Measurements from ENCODE around the gene HLA-DOA. TPM values are rescaled to one million over a fixed set of nuclear protein-coding genes. Genes with fewer than 3 reads are reported as not detected.

HLA-DOA gene
- total RNA-seq, 1 donor from 2014 or later, result 2.0 TPM

DNA sequence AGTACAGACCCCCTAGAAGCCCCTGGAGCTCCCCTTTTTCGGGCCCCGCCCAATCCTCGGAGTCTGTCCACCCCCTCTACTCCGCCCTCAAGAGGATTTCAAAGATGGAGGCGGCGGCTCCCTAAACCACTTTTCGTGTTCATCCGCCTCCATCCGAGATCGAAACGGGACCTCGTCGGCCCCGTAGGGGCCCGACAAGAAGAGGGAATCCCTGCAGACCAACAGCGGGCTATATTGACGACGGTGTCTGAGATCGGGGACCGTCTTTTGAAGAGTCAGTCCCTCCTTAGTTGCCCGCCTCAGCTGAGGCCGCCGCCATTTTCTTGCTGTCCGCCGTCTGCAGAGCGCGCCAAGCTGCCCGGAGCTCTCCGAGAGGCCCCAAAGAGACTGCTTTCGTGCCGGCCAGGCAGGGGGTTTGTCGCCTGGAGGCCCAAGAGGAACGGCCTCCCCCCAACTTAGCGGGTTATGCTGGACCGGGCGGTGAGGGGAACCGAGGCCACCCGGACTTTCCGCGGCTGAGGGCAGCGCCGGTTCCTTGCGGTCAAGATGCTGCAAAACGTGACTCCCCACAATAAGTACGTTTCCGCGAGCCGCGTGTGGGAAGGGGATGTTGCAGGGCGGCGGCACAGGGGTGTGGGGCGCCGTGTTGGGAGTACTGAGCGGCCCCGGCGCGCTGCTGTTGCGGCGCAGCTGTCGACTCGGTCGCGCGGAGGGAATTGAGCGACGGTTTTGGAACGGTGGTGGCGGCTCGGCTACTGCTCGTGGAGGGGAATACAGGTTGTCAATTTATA is 36.8 kb downstream of the HLA-DOA start:
- H3K27me3 Mint-ChIP-seq (ENCODE audit: insufficient read depth), result peaks cover 4% of the 10 kb centered on the region
- no peak for DNase-seq (ENCODE audit: low spot score)
- H3K9me3 Mint-ChIP-seq, result no peaks in the 10 kb centered on the region
- peaks cover 73% of the 10 kb centered on the region for H3K36me3 Mint-ChIP-seq (ENCODE audit: low read depth)
- intact Hi-C loops (cut with micrococcal nuclease), result loop anchor here (1.0 to 10.0 kb wide), 6 partner anchors 78 to 1308 kb away; partner anchors contain the start of genes C6orf47, CSNK2B, GPANK1 and LY6G5B
- peak overlapping the region; percentile 96 for H3K4me3 Mint-ChIP-seq
- peak overlapping the region; percentile 98 for H3K27ac Mint-ChIP-seq
- H3K4me1 Mint-ChIP-seq (ENCODE audit: low read depth), result peaks cover 32% of the 10 kb centered on the region

DNA sequence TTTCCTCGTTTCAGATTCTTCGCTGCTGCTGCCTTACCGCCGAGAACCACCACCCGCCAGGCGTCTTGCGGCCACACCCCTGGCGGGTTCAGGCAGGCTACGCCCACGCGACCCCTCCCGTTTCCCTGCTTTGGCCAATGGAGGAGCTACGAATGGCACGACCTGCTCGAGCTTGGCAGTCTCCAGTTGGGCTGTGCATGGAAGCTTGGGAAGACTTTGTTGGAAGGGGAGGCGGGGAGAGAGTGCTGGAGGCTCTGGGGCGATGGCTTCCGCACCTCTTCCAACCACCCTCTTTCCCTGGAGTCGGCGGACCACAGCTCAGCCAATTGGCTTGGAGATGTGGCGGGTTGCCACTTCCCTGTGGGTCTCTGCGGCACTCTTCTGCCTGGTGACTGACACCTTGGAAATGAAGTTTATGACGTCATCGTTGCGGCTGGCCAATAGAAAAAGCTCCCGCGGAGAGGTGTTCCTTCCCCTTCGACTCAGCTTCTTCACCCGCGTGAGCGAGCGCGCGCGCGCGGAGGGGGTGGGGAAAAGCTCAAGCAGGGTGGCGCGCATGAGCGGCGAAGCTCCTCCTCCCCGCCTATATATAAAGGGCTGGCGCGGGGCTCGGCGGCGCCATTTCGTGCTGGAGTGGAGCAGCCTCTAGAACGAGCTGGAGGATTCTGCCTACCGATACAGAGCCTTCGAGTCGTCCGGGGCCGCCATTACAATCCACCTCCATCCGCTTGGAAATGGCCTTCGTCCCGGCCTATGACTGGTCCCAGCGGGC is 37.6 kb downstream of the HLA-DOA start:
- Mint-ChIP-seq H3K27ac (peak overlapping the region; percentile 98), H3K4me3 (peak overlapping the region; percentile 96), H3K27me3 (ENCODE audit: insufficient read depth) (peaks cover 4% of the 10 kb centered on the region), H3K36me3 (ENCODE audit: low read depth) (peaks cover 66% of the 10 kb centered on the region), H3K4me1 (ENCODE audit: low read depth) (peaks cover 32% of the 10 kb centered on the region), H3K9me3 (no peaks in the 10 kb centered on the region)
- DNase-seq (ENCODE audit: low spot score), result peak; percentile 99
- intact Hi-C loops (cut with micrococcal nuclease), result loop anchor here (1.0 to 10.0 kb wide), 9 partner anchors 77 to 1307 kb away; partner anchors contain the start of genes ATF6B, C6orf47, CSNK2B and GPANK1

DNA sequence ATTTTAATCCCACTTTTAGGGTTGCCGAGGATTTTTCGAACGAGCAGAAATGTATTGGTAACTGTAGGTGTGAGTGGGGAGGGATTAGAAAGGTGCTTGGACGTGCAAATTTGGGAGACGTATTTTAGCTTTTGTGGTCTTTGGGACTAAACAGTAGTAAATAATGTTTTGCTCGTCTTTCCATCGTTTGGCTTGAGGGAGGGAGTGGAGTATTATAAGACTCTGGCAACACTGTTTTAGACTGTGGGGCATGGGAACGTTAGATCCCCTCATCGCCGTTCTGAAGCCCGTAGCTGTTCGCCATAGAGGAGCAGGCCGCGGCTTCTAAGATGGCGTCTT is 38.2 kb downstream of the HLA-DOA start:
- H3K36me3 Mint-ChIP-seq (ENCODE audit: low read depth), result peaks cover 61% of the 10 kb centered on the region
- H3K4me1 Mint-ChIP-seq (ENCODE audit: low read depth), result peaks cover 31% of the 10 kb centered on the region
- no peak for DNase-seq (ENCODE audit: low spot score)
- intact Hi-C loops (cut with micrococcal nuclease), result loop anchor here (1.0 to 10.0 kb wide), 6 partner anchors 133 to 1306 kb away; partner anchors contain the start of genes ATF6B, C6orf47, CSNK2B and GPANK1
- H3K27ac Mint-ChIP-seq, result peak overlapping the region; percentile 98
- peak overlapping the region; percentile 96 for H3K4me3 Mint-ChIP-seq
- H3K9me3 Mint-ChIP-seq, result no peaks in the 10 kb centered on the region
- H3K27me3 Mint-ChIP-seq (ENCODE audit: insufficient read depth), result peaks cover 4% of the 10 kb centered on the region

DNA sequence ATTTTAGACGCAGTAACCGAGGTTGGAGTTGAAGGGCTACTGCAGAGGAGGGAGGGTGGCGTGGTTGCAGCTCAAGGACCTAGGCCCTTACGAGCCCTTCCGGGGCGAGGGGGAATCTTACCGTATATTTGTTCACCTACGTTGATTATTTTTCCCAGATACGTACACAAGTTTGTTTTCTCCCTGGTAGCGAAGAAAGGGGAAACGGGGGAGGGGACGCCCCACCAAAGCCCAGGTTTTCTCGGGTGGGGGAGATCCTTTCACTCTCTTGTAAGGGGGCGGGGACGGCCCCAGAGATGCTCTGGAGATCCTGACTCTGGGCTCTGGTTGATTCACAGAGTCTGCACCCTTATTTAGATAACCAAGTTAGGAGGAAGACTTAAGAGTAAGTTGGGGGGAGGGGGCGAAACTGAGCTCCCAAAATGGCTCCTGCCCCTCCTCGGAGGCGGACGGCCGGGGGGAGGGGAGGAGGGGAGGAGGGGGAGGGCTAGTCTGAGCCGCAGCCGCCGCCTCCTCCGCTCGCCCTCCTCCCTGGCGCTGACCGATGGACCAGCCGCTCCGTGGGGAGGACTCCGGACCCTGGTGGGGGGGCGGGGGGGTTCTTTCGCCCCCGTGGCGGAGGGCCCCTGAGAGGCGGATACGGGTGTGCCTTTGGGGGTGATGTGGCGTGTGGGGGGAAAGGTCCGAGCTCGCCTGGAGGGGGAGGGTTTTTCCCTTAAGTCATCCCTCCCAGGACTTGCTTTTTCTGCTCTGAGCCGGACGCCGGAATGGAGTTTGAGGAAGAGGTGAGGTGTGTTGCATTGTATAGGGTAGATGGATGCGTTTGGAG is 38.8 kb downstream of the HLA-DOA start:
- peaks cover 4% of the 10 kb centered on the region for H3K27me3 Mint-ChIP-seq (ENCODE audit: insufficient read depth)
- peaks cover 55% of the 10 kb centered on the region for H3K36me3 Mint-ChIP-seq (ENCODE audit: low read depth)
- intact Hi-C loops (cut with micrococcal nuclease), result loop anchor here (1.0 to 10.0 kb wide), 7 partner anchors 132 to 1306 kb away; partner anchors contain the start of genes ATF6B, C6orf47, CSNK2B and GPANK1
- H3K4me1 Mint-ChIP-seq (ENCODE audit: low read depth), result peaks cover 29% of the 10 kb centered on the region
- peak; percentile 72 for DNase-seq (ENCODE audit: low spot score)
- peak overlapping the region; percentile 96 for H3K4me3 Mint-ChIP-seq
- H3K9me3 Mint-ChIP-seq, result no peaks in the 10 kb centered on the region
- H3K27ac Mint-ChIP-seq, result peak overlapping the region; percentile 99

DNA sequence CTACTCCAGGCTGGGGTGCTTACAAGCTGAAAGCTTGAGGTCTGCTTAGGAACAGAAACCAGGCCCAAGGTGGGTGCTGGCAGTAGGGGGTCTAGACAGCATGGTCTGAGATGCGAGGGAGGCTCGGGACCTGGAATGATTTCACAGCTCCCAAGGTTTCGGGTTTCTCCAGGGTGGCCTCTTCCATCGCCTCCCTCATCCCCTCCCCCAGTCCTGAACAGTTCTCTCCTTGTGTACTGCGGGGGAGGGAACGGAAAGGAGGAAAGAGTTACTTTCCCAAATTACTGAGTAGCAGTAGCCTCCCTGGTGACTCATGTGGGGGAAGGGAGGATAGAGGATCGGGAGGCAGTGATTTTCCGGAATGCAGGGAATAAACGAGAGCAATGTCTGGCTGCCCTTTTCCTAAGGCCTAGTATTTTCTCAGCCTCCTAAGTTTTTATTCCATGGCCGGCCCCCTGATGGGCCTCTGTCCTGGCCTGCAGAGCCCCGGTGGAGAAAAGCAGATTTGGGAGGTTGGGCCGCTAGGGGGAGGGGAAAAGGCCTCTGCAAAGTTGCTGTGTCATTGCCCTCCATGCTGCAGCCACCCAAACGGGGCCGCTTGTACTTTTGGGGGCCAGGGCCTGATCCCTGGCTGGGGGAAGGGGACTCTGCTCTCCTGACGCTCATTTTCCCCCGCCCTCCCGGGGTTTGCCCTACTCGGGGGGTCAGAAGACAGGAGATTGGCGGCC is 39.5 kb downstream of the HLA-DOA start:
- peaks cover 4% of the 10 kb centered on the region for H3K27me3 Mint-ChIP-seq (ENCODE audit: insufficient read depth)
- no peaks in the 10 kb centered on the region for H3K9me3 Mint-ChIP-seq
- peak; percentile 71 for DNase-seq (ENCODE audit: low spot score)
- peak overlapping the region; percentile 99 for H3K27ac Mint-ChIP-seq
- peaks cover 47% of the 10 kb centered on the region for H3K36me3 Mint-ChIP-seq (ENCODE audit: low read depth)
- intact Hi-C loops (cut with micrococcal nuclease), result loop anchor here (1.0 to 10.0 kb wide), 7 partner anchors 344 to 1305 kb away; partner anchors contain the start of genes AGPAT1, C6orf47, CSNK2B and GPANK1
- H3K4me1 Mint-ChIP-seq (ENCODE audit: low read depth), result peaks cover 29% of the 10 kb centered on the region
- peak overlapping the region; percentile 96 for H3K4me3 Mint-ChIP-seq

DNA sequence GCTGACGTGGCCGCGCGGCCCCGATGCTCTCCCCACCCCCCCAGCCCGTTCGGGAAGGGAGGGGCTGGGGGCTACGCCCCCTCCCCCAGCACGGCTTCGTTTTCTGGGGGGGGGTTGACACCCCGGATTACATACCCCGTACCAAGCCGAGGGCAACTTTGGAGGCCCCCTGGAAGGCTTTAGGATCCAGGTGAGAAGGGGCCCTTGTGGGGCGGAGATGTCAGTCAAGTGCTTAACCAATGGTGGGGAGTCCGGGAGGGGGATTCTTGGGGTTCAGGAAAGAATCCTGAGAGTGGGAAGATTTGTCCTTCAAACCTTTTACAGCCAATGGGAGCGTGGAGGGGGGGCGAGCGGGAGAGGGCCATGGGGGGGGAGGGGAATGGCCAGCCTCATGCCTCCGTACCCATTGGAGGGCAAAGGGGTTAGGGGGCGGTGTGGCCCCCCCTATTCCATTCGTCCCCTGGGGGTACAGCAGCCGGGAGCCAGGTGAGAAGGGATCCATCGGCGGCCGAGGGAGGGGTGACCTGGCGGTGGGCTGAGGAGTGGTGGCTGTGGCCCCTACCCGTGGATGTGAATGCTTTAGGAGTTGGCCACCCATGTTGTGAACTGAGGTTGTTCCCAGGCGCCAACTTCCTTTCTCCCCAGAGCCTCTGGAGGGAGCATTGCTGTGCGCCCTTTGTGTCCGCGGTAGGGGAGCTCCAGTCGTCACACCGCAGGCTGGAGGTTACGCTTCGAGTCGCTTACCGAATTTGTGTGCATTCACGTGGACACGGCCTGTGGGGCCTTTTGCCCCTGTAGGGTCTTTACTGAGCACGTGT is 40.3 kb downstream of the HLA-DOA start:
- peaks cover 39% of the 10 kb centered on the region for H3K36me3 Mint-ChIP-seq (ENCODE audit: low read depth)
- peak overlapping the region; percentile 99 for H3K27ac Mint-ChIP-seq
- peaks cover 28% of the 10 kb centered on the region for H3K4me1 Mint-ChIP-seq (ENCODE audit: low read depth)
- H3K9me3 Mint-ChIP-seq, result no peaks in the 10 kb centered on the region
- H3K27me3 Mint-ChIP-seq (ENCODE audit: insufficient read depth), result peaks cover 4% of the 10 kb centered on the region
- DNase-seq (ENCODE audit: low spot score), result peak; percentile 57
- intact Hi-C loops (cut with micrococcal nuclease), result loop anchor here (1.0 to 2.0 kb wide), 6 partner anchors 75 to 792 kb away; partner anchors contain the start of genes AGPAT1, KIFC1 and VPS52
- H3K4me3 Mint-ChIP-seq, result peak overlapping the region; percentile 96

DNA sequence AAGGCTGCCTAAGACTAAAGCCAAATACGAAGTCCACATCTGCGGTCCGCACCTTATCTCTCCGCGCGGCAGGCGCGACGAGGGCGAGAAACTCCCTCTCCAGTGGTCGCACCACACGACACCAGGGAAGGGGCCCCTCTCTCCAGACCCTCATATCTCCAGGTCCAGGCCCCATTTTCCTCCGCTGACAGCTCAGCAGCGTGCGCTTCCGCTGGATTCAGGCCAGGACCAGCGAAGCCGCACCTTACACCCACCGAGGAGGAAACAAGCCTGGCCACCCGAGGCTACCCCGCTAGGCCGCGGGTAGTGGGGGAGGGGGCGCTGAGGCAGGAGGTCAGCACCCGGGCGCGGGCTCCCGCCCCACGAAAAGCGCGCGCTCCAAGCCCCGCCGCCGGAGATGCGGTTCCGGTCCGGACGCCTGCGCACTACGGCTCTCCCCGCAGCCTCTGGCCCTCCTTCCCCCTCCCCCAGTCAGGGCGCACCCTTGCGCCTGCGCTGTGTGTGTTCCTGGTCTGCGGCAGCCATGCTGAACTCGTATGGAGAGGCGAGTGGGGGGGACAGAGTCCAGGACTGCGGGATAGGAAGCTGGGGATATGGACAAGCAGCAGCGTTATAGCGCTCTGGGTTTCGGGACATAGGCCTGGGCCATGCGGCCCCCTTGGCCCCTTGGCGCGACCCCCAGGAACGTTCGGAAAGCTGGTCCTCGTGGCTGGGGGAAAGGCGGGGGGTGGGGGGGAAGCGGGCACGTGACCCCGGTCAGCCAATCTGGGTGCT is 41.1 kb downstream of the HLA-DOA start, which contains the start of gene BRD2:
TSS of gene BRD2 (plus strand) at position 502 of the 774 bp plus-strand sequence. CDS start 4,305 bp downstream, outside the sequence.
- peaks cover 31% of the 10 kb centered on the region for H3K36me3 Mint-ChIP-seq (ENCODE audit: low read depth)
- intact Hi-C loops (cut with micrococcal nuclease), result loop anchor here (1.0 to 2.0 kb wide), 6 partner anchors 74 to 791 kb away; partner anchors contain the start of genes AGPAT1, KIFC1 and VPS52
- H3K4me3 Mint-ChIP-seq, result peak within 1 kb of the TSS; percentile 96
- peak within 1 kb of the TSS; percentile 99 for H3K27ac Mint-ChIP-seq
- DNase-seq (ENCODE audit: low spot score), result peak; percentile 97
- peaks cover 4% of the 10 kb centered on the region for H3K27me3 Mint-ChIP-seq (ENCODE audit: insufficient read depth)
- H3K4me1 Mint-ChIP-seq (ENCODE audit: low read depth), result peaks cover 28% of the 10 kb centered on the region
- H3K9me3 Mint-ChIP-seq, result no peaks in the 10 kb centered on the region

DNA sequence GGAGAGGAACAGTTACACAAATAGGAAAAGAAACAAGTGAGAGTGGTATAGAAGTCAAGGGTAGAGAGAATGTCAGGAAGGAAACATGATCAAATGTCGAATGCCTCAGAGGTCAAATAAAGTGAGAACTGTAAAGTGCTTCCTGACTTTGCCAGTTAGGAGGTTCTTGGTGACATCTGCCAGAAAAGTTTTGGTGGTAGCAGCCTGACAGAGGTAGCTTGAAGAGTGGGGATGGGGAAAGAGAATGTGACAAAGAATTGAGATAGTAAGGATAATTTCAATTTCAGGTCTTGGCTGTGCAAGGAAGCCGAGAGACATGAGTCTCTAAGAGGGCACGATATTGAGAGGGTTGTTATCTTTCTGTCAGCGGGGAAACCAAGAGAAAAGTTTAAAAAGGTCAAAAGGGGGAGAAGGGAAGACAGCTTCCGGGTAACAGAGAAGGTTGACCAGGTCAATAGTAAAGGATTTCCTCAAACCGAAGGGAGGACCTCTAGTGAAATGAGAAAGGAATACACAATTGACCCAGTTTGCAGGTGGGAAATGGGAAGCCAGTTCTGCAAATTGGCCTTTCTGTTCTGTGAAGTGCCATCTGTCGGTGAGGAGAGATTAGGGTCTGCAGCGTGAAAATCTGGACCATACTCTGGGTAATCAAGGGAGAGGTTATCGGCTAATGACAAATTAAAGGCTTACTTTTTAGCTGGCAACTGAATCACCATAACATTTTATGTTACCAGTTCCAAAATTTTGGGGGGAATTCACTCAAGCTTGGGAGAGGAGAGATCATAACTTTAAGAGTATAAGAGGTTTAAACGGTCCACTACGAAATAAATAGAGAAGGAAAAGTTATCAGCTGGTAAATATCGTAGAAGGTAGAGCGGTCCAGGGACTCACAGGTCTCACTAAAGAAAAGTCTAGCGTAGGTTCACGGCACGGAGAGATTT is 42.0 kb downstream of the HLA-DOA start:
- H3K9me3 Mint-ChIP-seq, result no peaks in the 10 kb centered on the region
- no peak for DNase-seq (ENCODE audit: low spot score)
- peaks cover 32% of the 10 kb centered on the region for H3K4me1 Mint-ChIP-seq (ENCODE audit: low read depth)
- intact Hi-C loops (cut with micrococcal nuclease), result loop anchor here (1.0 to 2.0 kb wide), 10 partner anchors 14 to 791 kb away; partner anchors contain the start of genes AGPAT1, HLA-DMA, HLA-DMB and KIFC1
- peak overlapping the region; percentile 97 for H3K27ac Mint-ChIP-seq
- peak overlapping the region; percentile 96 for H3K4me3 Mint-ChIP-seq
- peaks cover 2% of the 10 kb centered on the region for H3K27me3 Mint-ChIP-seq (ENCODE audit: insufficient read depth)
- peaks cover 23% of the 10 kb centered on the region for H3K36me3 Mint-ChIP-seq (ENCODE audit: low read depth)

DNA sequence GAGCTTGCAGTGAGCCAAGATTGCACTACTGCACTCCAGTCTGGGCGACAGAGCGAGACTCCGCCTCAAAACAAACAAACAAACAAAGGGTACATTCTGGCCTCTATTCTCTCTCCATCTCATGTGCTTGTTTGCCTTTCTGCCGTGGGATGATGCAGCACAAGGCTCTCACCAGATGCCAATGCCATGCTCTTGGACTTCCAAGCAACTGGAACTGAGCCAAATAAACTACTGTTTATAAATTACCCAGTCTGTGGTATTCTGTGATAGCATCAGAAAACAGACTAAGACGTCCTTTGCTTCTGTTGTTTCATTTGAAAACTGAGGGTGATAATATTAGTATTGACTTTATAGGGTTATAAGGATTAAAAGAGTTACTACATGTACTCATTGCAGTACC is 44.6 kb downstream of the HLA-DOA start:
- intact Hi-C loops (cut with micrococcal nuclease), result no loop called here

DNA sequence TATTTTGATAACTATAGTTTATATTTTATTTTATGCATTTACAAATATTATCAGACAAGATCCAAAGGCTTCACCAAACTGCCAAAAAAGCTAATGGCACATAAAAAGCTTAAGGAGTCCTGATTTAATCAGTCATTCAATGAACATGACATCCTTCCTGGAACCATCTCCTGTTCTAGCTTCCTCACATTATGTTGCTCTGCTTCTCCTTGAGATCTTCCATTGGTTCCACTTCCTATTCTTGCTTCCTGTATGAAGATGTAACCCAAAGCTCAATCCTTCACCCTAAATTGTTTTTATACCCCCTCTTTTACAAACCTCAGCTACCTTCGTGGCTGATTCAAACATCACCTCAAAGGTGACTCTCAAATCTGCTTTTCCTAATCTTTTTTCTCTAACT is 45.5 kb downstream of the HLA-DOA start:
- H3K4me3 Mint-ChIP-seq, result no peak overlapping the region
- no peaks in the 10 kb centered on the region for H3K9me3 Mint-ChIP-seq
- H3K36me3 Mint-ChIP-seq (ENCODE audit: low read depth), result peaks cover 2% of the 10 kb centered on the region
- H3K27me3 Mint-ChIP-seq (ENCODE audit: insufficient read depth), result peaks cover 5% of the 10 kb centered on the region
- no peak overlapping the region for H3K27ac Mint-ChIP-seq
- peaks cover 33% of the 10 kb centered on the region for H3K4me1 Mint-ChIP-seq (ENCODE audit: low read depth)
- DNase-seq (ENCODE audit: low spot score), result no peak
- intact Hi-C loops (cut with micrococcal nuclease), result no loop called here

More for the DNA sequence above, 44.6 kb downstream of the HLA-DOA start:
- Mint-ChIP-seq H3K36me3 (ENCODE audit: low read depth) (peaks cover 4% of the 10 kb centered on the region), H3K4me1 (ENCODE audit: low read depth) (peaks cover 33% of the 10 kb centered on the region), H3K4me3 (no peak overlapping the region), H3K27me3 (ENCODE audit: insufficient read depth) (peaks cover 3% of the 10 kb centered on the region), H3K9me3 (no peaks in the 10 kb centered on the region), H3K27ac (no peak overlapping the region)
- no peak for DNase-seq (ENCODE audit: low spot score)
